ENCODE data around the gene LDB2.

Gene LDB2

GRCh38 chr4:16896881-16897750 is 1.3 kb downstream of the LDB2 start:
- H3K27me3 Mint-ChIP-seq, result no peaks in the 10 kb centered on the region
- H3K36me3 Mint-ChIP-seq, result no peaks in the 10 kb centered on the region
- H3K4me1 Mint-ChIP-seq, result no peaks in the 10 kb centered on the region
- H3K27ac Mint-ChIP-seq, result no peak overlapping the region
- no peak for ATAC-seq
- H3K4me3 Mint-ChIP-seq, result no peak overlapping the region
- H3K9me3 Mint-ChIP-seq, result no peaks in the 10 kb centered on the region

GRCh38 chr4:16894406-16894805 is 4.0 kb downstream of the LDB2 start:
- Mint-ChIP-seq H3K27ac (no peak overlapping the region), H3K4me3 (no peak overlapping the region), H3K4me1 (no peaks in the 10 kb centered on the region), H3K27me3 (no peaks in the 10 kb centered on the region), H3K36me3 (no peaks in the 10 kb centered on the region), H3K9me3 (peaks cover 3% of the 10 kb centered on the region)
- no peak for ATAC-seq

DNA sequence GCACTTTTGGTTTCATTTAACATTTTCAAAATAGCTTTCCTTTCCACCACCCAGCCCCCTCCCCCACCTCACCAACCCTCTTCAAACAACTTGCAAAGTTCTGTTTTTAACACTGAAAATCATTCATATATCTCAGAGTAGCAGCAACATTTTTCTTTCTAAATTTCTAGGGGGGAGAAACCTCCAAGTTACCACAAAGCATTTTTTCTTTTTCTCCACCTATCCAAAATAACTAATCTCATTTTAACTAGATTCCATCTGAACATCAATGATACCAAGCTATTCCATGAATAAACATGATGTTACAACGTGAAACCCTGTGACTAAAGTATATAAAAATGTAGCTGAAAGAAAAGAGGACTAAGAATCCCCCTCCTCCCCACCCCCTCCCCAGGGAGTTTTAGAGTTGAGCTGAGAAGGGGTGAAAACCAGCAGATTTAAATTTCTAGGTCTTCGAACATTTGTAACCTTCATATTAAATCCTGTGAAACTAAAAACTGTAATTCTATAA is 5.2 kb downstream of the LDB2 start:
- H3K4me1 Mint-ChIP-seq, result no peaks in the 10 kb centered on the region
- peaks cover 6% of the 10 kb centered on the region for H3K9me3 Mint-ChIP-seq
- H3K27me3 Mint-ChIP-seq, result no peaks in the 10 kb centered on the region
- no peak overlapping the region for H3K4me3 Mint-ChIP-seq
- no peaks in the 10 kb centered on the region for H3K36me3 Mint-ChIP-seq
- no peak overlapping the region for H3K27ac Mint-ChIP-seq
- ATAC-seq, result no peak

GRCh38 chr4:16890651-16891050 is 7.8 kb downstream of the LDB2 start:
- H3K9me3 Mint-ChIP-seq, result peaks cover 6% of the 10 kb centered on the region
- H3K27me3 Mint-ChIP-seq, result no peaks in the 10 kb centered on the region
- no peaks in the 10 kb centered on the region for H3K4me1 Mint-ChIP-seq
- ATAC-seq, result no peak
- no peak overlapping the region for H3K27ac Mint-ChIP-seq
- H3K36me3 Mint-ChIP-seq, result no peaks in the 10 kb centered on the region
- no peak overlapping the region for H3K4me3 Mint-ChIP-seq

GRCh38 chr4:16889945-16890344 is 8.5 kb downstream of the LDB2 start:
- Mint-ChIP-seq H3K9me3 (peaks cover 6% of the 10 kb centered on the region), H3K27me3 (no peaks in the 10 kb centered on the region), H3K27ac (no peak overlapping the region), H3K4me3 (no peak overlapping the region), H3K36me3 (no peaks in the 10 kb centered on the region), H3K4me1 (no peaks in the 10 kb centered on the region)
- ATAC-seq, result no peak

DNA sequence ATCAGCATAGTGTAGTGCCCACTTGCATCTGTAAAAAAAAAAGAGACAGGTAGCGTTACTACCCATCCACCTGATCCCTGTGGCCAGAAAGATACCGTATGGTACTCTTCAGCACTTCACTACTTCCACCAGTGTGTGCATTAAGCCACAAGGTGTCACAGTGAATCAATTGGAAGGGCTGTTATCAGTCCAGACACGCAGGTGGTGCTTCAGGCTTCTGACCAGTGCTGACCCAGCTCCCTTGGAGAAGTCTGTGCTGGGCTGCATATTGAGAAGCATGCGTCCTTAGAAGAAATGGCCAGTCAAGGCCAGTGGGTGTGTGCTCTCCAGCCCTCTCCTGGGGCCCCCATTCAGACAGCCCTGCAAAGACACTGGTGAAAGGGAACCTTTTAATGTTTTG is 10.6 kb downstream of the LDB2 start:
- Mint-ChIP-seq H3K27me3 (no peaks in the 10 kb centered on the region), H3K9me3 (peaks cover 6% of the 10 kb centered on the region), H3K4me3 (no peak overlapping the region), H3K27ac (no peak overlapping the region), H3K36me3 (no peaks in the 10 kb centered on the region), H3K4me1 (no peaks in the 10 kb centered on the region)
- ATAC-seq, result no peak

DNA sequence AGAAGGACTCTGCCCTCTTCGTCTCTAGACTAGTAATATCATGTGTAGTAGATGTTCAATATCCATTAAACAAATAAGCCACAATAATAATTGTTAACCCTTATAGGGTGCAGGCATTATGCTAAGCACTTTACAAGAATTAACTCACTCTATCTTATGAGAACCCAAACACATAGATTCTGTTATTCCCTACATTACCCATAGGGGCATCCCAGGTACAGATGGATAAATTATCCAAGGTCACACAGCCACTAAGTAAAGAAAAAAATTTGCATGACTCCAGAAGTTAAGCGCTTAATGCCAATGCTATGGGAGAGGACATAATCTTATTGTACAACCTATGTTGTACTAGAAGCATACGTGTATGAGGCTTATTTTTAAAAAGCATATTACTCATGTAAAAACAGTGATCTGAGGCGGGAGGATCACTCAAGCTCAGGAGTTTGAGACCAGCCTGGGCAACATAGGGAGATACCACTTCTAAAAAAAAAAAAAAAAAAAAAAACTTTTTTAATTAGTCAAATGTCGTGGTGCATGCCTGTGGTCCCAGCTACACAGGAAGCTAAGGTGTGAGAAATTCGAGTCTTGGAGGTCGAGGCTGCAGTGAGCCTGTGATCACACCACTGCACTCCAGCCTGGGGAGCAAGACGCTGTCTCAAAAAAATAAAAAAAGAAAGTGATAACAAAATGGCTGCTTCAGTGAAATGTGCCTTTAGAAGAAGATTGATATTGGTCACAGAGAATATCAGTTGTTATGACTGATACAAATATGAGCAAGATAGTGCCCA is 13.6 kb downstream of the LDB2 start:
- no peak for ATAC-seq
- Mint-ChIP-seq H3K4me1 (no peaks in the 10 kb centered on the region), H3K27ac (no peak overlapping the region), H3K4me3 (no peak overlapping the region), H3K27me3 (no peaks in the 10 kb centered on the region), H3K36me3 (no peaks in the 10 kb centered on the region), H3K9me3 (peaks cover 5% of the 10 kb centered on the region)

- H3K27me3 Mint-ChIP-seq, result no peaks in the 10 kb centered on the region
- peaks cover 5% of the 10 kb centered on the region for H3K9me3 Mint-ChIP-seq
- ATAC-seq, result no peak
- H3K36me3 Mint-ChIP-seq, result no peaks in the 10 kb centered on the region
- H3K4me3 Mint-ChIP-seq, result no peak overlapping the region
- H3K27ac Mint-ChIP-seq, result no peak overlapping the region
- H3K4me1 Mint-ChIP-seq, result no peaks in the 10 kb centered on the region
Observed at GRCh38 chr4:16883806-16884205, 14.6 kb downstream of the LDB2 start.

DNA sequence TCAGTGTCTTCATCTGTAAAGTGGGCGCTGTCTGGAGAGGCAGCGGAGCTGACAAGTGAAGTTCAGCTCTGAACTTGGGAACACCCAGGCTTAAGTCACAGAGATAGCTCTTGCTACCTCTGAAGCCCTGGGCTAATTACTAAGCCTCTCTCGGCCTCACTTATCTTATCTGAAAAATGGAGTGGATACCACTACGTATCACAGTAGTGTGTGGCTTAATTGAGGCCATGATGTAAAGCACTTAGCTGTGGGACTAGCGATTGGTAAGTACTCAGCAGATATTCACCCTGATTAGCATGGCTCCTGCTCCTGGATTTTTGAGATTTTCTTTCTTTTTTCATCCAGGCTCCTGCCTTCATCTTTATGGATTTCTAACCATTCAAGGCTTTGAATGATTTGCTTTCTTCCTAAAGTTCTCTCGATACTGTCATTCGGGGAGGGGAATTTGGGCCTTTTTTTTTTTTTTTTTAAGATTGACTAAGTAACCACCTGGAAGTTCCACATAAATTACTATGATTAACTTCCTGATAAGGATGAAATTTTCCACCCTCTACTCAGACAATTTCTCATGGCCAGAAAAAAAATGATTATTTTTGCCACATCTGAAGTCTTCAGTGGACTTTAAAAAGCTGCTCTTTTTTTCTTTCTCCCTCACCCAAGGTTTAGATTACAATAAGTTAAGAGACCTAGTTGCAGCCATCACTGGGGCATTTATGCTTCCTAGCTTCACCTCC is 17.1 kb downstream of the LDB2 start:
- Mint-ChIP-seq H3K36me3 (no peaks in the 10 kb centered on the region), H3K27ac (no peak overlapping the region), H3K9me3 (peaks cover 10% of the 10 kb centered on the region), H3K27me3 (no peaks in the 10 kb centered on the region), H3K4me3 (no peak overlapping the region), H3K4me1 (no peaks in the 10 kb centered on the region)
- no peak for ATAC-seq

DNA sequence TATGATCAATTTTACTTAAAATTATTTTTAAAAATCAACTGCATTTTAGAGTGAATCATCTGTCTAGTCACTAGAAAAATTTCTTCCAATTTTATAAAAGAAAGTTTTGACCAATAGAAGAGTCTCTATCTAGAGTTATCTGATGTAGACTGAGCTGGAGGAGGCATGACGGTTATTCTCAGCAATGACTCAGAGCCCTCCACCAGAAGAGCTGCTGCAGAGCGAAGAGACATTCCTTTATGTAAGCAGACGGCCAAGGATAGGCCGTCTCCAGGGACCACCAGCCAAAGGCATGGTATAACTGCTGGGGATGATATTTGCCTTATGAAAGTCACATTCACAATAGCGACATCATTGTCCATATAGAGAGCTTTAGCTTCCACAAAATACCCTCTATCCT is 23.0 kb downstream of the LDB2 start:
- Mint-ChIP-seq H3K36me3 (no peaks in the 10 kb centered on the region), H3K9me3 (peaks cover 10% of the 10 kb centered on the region), H3K4me1 (no peaks in the 10 kb centered on the region), H3K4me3 (no peak overlapping the region), H3K27ac (no peak overlapping the region), H3K27me3 (no peaks in the 10 kb centered on the region)
- no peak for ATAC-seq

GRCh38 chr4:16869594-16870245 is 28.7 kb downstream of the LDB2 start:
- no peaks in the 10 kb centered on the region for H3K4me1 Mint-ChIP-seq
- peaks cover 2% of the 10 kb centered on the region for H3K9me3 Mint-ChIP-seq
- no peaks in the 10 kb centered on the region for H3K36me3 Mint-ChIP-seq
- H3K27ac Mint-ChIP-seq, result no peak overlapping the region
- H3K4me3 Mint-ChIP-seq, result no peak overlapping the region
- H3K27me3 Mint-ChIP-seq, result no peaks in the 10 kb centered on the region
- no peak for ATAC-seq

GRCh38 chr4:16868674-16869073 is 29.8 kb downstream of the LDB2 start:
- Mint-ChIP-seq H3K4me3 (no peak overlapping the region), H3K27ac (no peak overlapping the region), H3K9me3 (peaks cover 2% of the 10 kb centered on the region), H3K27me3 (no peaks in the 10 kb centered on the region), H3K4me1 (no peaks in the 10 kb centered on the region), H3K36me3 (no peaks in the 10 kb centered on the region)
- no peak for ATAC-seq

DNA sequence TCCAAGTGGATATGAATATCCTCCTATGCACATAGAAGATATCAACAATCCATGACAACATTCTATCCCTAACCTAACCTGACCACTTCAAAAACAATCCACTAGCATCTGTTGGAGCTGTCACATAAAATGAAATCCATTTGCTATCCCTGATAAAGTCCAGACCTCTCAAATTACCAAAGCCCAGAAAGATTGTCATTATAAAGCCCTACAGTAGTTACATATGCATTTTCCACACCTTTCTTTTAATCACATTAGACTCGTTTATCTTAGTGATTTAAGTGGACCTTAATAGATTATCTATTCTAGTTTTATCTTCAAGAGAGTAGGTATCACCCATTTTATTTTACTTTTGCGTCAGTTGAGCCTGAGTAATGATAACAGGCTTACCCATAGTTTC is 30.6 kb downstream of the LDB2 start:
- Mint-ChIP-seq H3K27me3 (no peaks in the 10 kb centered on the region), H3K9me3 (peaks cover 2% of the 10 kb centered on the region), H3K4me3 (no peak overlapping the region), H3K27ac (no peak overlapping the region), H3K4me1 (no peaks in the 10 kb centered on the region), H3K36me3 (no peaks in the 10 kb centered on the region)
- ATAC-seq, result no peak

DNA sequence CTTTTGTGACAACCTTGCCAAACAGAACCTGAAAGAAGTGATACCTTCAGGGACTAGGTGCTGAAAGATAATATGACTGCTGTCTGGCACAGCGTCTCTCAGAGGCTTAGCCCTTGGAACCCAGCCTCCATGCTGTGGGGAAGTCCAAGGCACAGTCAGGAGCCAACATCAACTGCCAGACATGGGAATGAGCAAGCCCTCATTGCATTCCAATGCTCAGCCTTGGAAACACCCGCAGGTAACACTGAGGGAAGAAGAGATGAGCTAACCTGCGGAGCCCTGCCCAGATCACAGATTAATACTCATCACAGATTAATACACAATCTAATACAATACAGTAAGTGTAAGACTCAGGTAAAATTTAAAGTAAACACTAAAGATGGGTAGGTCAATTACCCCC is 31.5 kb downstream of the LDB2 start:
- Mint-ChIP-seq H3K36me3 (no peaks in the 10 kb centered on the region), H3K4me1 (no peaks in the 10 kb centered on the region), H3K4me3 (no peak overlapping the region), H3K27ac (no peak overlapping the region), H3K27me3 (no peaks in the 10 kb centered on the region), H3K9me3 (peaks cover 2% of the 10 kb centered on the region)
- ATAC-seq, result no peak

GRCh38 chr4:16865897-16866283 is 32.6 kb downstream of the LDB2 start:
- H3K27ac Mint-ChIP-seq, result no peak overlapping the region
- no peak for ATAC-seq
- peaks cover 2% of the 10 kb centered on the region for H3K9me3 Mint-ChIP-seq
- no peak overlapping the region for H3K4me3 Mint-ChIP-seq
- no peaks in the 10 kb centered on the region for H3K27me3 Mint-ChIP-seq
- H3K36me3 Mint-ChIP-seq, result no peaks in the 10 kb centered on the region
- no peaks in the 10 kb centered on the region for H3K4me1 Mint-ChIP-seq
